HepG2 (cell line): ENCODE data around the gene KIRREL3. TPM values are rescaled to one million over a fixed set of nuclear protein-coding genes. Genes with fewer than 3 reads are reported as not detected.

Source experiments
- ATAC-seq: fragments of 200-7000 bp; cut with Tn5 transposase; 3 replicates; pipeline ENCODE4 v1.9.1; 2020; ENCODE audit warnings: mild to moderate bottlenecking, moderate library complexity
- BruUV-seq: library from RNA; stranded (reverse); fragments of 400-500 nt; replicated peaks from 2 replicates; lab custom pipeline; 2021; lab: Mats Ljungman, UMichigan
- CTCF ChIA-PET: fragments of 300-600 bp; formaldehyde crosslinking; extraction: SDS; loops from one replicate; lab custom pipeline; 2021; ENCODE audit warnings: low total read pairs, inconsistent platforms, low intra/inter-chr PET ratio; lab: Yijun Ruan, JAX
- POLR2A ChIA-PET: fragments of 350-600 bp; sonication (Branson Sonifier 250); formaldehyde crosslinking; loops from one replicate; lab custom pipeline; 2020; ENCODE audit warnings: antibody characterized with exemption, inconsistent platforms; lab: Yijun Ruan, JAX
- DNase-seq: peaks from one replicate; pipeline ENCODE4 v3.0.0-alpha.2; 2015; ENCODE audit warnings: low spot score
- FAIRE-seq: peaks from 3 replicates; lab custom pipeline; 2011; peaks lifted over from hg19 to GRCh38; lab: Jason Lieb, UNC
- H2AFZ ChIP-seq: one replicate; pipeline ENCODE4 v1.6.1; 2011; ENCODE audit warnings: low read length, inconsistent platforms
- H3K27ac ChIP-seq: fragments of 300-600 bp; 3 replicates; pipeline ENCODE4 v1.8.0; 2011; ENCODE audit warnings: mixed run types, mild to moderate bottlenecking, mixed read lengths, low read length, inconsistent platforms; ENCODE audit not compliant: insufficient read depth; ENCODE audit errors: extremely low read length
- H3K27me3 ChIP-seq, 2 experiments: fragments of 200-600 bp in 1 of 2; 2 replicates in 1 of 2; 3 replicates in 1 of 2; pipeline versions ENCODE4 v1.6.0 to v1.8.0; 2011; ENCODE audit warnings: low read length in 2 of 2, mild to moderate bottlenecking in 2 of 2, moderate library complexity in 2 of 2, inconsistent platforms in 1 of 2; ENCODE audit not compliant: insufficient read depth in 2 of 2, control insufficient read depth in 1 of 2
- H3K36me3 ChIP-seq, 2 experiments: fragments of 200-600 bp in 1 of 2; replicated peaks in 1 of 2; 2 replicates in 1 of 2; 3 replicates in 1 of 2; pipeline versions ENCODE4 v1.5.1 to v1.8.0; 2011; ENCODE audit warnings: low read length in 2 of 2, inconsistent platforms in 1 of 2; ENCODE audit not compliant: insufficient read depth in 2 of 2, control insufficient read depth in 1 of 2
- H3K4me1 ChIP-seq: 2 replicates; pipeline ENCODE4 v1.5.1; 2012; ENCODE audit warnings: low read length, inconsistent platforms; ENCODE audit not compliant: insufficient read depth
- H3K4me2 ChIP-seq: 2 replicates; pipeline ENCODE4 v1.6.0; 2011; ENCODE audit warnings: low read depth, low read length, inconsistent platforms
- H3K4me3 ChIP-seq, 3 experiments: fragments of 200-600 bp in 1 of 3; sonication (generic), shearing (Covaris generic) in 1 of 3; replicated peaks in 1 of 3; 2 replicates each; pipeline ENCODE4 v1.5.1; 2011 to 2016; ENCODE audit warnings: low read length in 3 of 3, inconsistent platforms in 2 of 3, low read depth in 2 of 3, mild to moderate bottlenecking in 2 of 3, control low read depth in 1 of 3, mixed read lengths in 1 of 3; ENCODE audit not compliant: insufficient read depth in 1 of 3
- H3K79me2 ChIP-seq: one replicate; pipeline ENCODE4 v1.6.1; 2011; ENCODE audit warnings: low read length, inconsistent platforms; ENCODE audit not compliant: insufficient read depth
- H3K9ac ChIP-seq: 2 replicates; pipeline ENCODE4 v1.6.0; 2011; ENCODE audit warnings: mild to moderate bottlenecking, low read depth, low read length, inconsistent platforms; ENCODE audit not compliant: insufficient read depth
- H3K9me3 ChIP-seq: 2 replicates; pipeline ENCODE4 v1.5.1; 2012; ENCODE audit warnings: mild to moderate bottlenecking, low read length
- H4K20me1 ChIP-seq: 2 replicates; pipeline ENCODE4 v1.6.0; 2011; ENCODE audit warnings: inconsistent platforms, mild to moderate bottlenecking, low read length, moderate library complexity; ENCODE audit not compliant: insufficient read depth
- ARNTL ChIP-seq: sonication (generic); formaldehyde crosslinking; IDR thresholded peaks from 2 replicates; pipeline ENCODE4 v1.4.0; 2020; ENCODE audit warnings: mild to moderate bottlenecking, missing genetic modification reagents
- BCL3 ChIP-seq: sonication (generic); formaldehyde crosslinking; IDR thresholded peaks from 2 replicates; pipeline ENCODE4 v1.5.1; 2020; ENCODE audit warnings: mild to moderate bottlenecking, missing genetic modification reagents, moderate library complexity
- HNF4A ChIP-seq: sonication (generic); formaldehyde crosslinking; IDR thresholded peaks from 2 replicates; pipeline ENCODE4 v1.4.0; 2020; ENCODE audit warnings: missing genetic modification reagents
- NFAT5 ChIP-seq: sonication (generic); formaldehyde crosslinking; IDR thresholded peaks from 2 replicates; pipeline ENCODE4 v1.4.0; 2020; ENCODE audit warnings: missing genetic modification reagents
- NFYC ChIP-seq: IDR thresholded peaks from 2 replicates; pipeline ENCODE4 v1.6.1; 2016; ENCODE audit warnings: missing genetic modification reagents, missing compliant biosample characterization
- PAF1 ChIP-seq: IDR thresholded peaks from 2 replicates; pipeline ENCODE4 v1.6.1; 2016; ENCODE audit warnings: missing genetic modification reagents, missing compliant biosample characterization
- RARG ChIP-seq: sonication (generic); formaldehyde crosslinking; IDR thresholded peaks from 2 replicates; pipeline ENCODE4 v1.4.0; 2020; ENCODE audit warnings: low read depth, mild to moderate bottlenecking, missing genetic modification reagents
- YY1 ChIP-seq: IDR thresholded peaks from 2 replicates; pipeline ENCODE4 v1.6.1; 2011; ENCODE audit warnings: low read length, low read depth, moderate library complexity, mild to moderate bottlenecking; ENCODE audit not compliant: insufficient read depth, insufficient replicate concordance
- ZBTB21 ChIP-seq: sonication (generic); formaldehyde crosslinking; IDR thresholded peaks from 2 replicates; pipeline ENCODE4 v1.4.0; 2020; ENCODE audit warnings: missing genetic modification reagents
- ZNF354B ChIP-seq: sonication (generic); formaldehyde crosslinking; IDR thresholded peaks from 2 replicates; pipeline ENCODE4 v1.8.0; 2022; ENCODE audit warnings: mild to moderate bottlenecking, missing genetic modification reagents
- ZNF552 ChIP-seq: sonication (generic); formaldehyde crosslinking; IDR thresholded peaks from 2 replicates; pipeline ENCODE4 v1.9.0; 2022; ENCODE audit warnings: missing genetic modification reagents, mild to moderate bottlenecking, borderline replicate concordance
- ZNF703 ChIP-seq: sonication (generic); formaldehyde crosslinking; IDR thresholded peaks from 2 replicates; pipeline ENCODE4 v1.5.1; 2020; ENCODE audit warnings: missing genetic modification reagents, mild to moderate bottlenecking, moderate library complexity, borderline replicate concordance
- ZNF841 ChIP-seq: sonication (generic); formaldehyde crosslinking; IDR thresholded peaks from 2 replicates; pipeline ENCODE4 v1.8.1; 2023; ENCODE audit warnings: missing genetic modification reagents, borderline replicate concordance
- WGBS: methylation state at CpG from one replicate; pipeline ENCODE4 v1.1.6; 2017; ENCODE audit warnings: low lambda C conversion rate; 5-methylcytosine and 5-hydroxymethylcytosine counted together
- in situ Hi-C: cut with HindIII; loops from 2 replicates; pipeline ENCODE4 v1.10.0; 2017; ENCODE audit warnings: low pct_unique_long_range_greater_than_20kb; ENCODE audit not compliant: extremely low pct_ligation_motif_present
- intact Hi-C: fragments of 100-400 bp; cut with micrococcal nuclease; formaldehyde crosslinking; loops from one replicate; pipeline ENCODE4 v1.10.0; 2022; ENCODE audit not compliant: unreplicated experiment
- polyA plus RNA-seq, 8 experiments: library from polyadenylated mRNA; depleted of rRNA in 3 of 8; stranded (reverse) in 7 of 8; unstranded in 1 of 8; fragments of >200 nt; fragmentation: Illumina TruSeq in 4 of 8; extraction: Trizol in 4 of 8; gene quantifications; 2 replicates each; pipeline versions ENCODE4 v1.2.1 to v1.2.3, GENCODE V29; 2011 to 2016; ENCODE audit warnings: low read depth in 4 of 8, missing spikeins in 1 of 8, mixed read lengths in 1 of 8; ENCODE audit not compliant: insufficient read depth in 1 of 8
- total RNA-seq, 5 experiments: library from RNA; depleted of rRNA; stranded (reverse); fragments of >200 nt; fragmentation: Illumina TruSeq; extraction: Trizol; gene quantifications; 2 replicates each; pipeline ENCODE4 v1.2.3, GENCODE V29; 2016; ENCODE audit warnings: low read depth in 1 of 5

Gene KIRREL3
- total and polyA plus RNA-seq, 2 of the 13 experiments (the other 11 are each of a cell fraction or from before 2014, with no cell fraction given) = not detected

- Histone ChIP-seq H3K27ac (no peak overlapping the region), H3K4me1 (no peaks in the 10 kb centered on the region), H3K79me2 (no peaks in the 10 kb centered on the region), H3K9me3 (no peaks in the 10 kb centered on the region), H2AFZ (no peak overlapping the region), H3K4me2 (no peak overlapping the region), H3K27me3 (no peaks in the 10 kb centered on the region), H3K36me3 (peaks cover 11 to 31% of the 10 kb centered on the region in 2 experiments; a peak in 4 of 5 replicates), H3K9ac (no peak overlapping the region), H3K4me3 (no peak overlapping the region), H4K20me1 (no peaks in the 10 kb centered on the region)
- ChIA-PET POLR2A (no interaction called here), CTCF (no interaction called here)
- 97% methylated on average over 14 of the region's 15 CpGs for WGBS
- ATAC-seq = no peak
- in situ Hi-C loops = no loop called here
- no peak for DNase-seq
- TF ChIP-seq NFYC (CRISPR knock-in tag) = no peak
- TF ChIP-seq BCL3 = no peak
- TF ChIP-seq ZBTB21 (CRISPR knock-in tag) = no peak
- TF ChIP-seq ZNF354B = no peak
- no peak for TF ChIP-seq PAF1 (CRISPR knock-in tag)
- TF ChIP-seq YY1 = no peak
- TF ChIP-seq ZNF841 (CRISPR knock-in tag) = no peak
- no peak for TF ChIP-seq RARG (CRISPR knock-in tag)
- TF ChIP-seq HNF4A (CRISPR knock-in tag) = no peak
- no peak for TF ChIP-seq NFAT5 (CRISPR knock-in tag)
- no peak for TF ChIP-seq ZNF552
- TF ChIP-seq ZNF703 (CRISPR knock-in tag) = no peak
- no peak for TF ChIP-seq ARNTL (CRISPR knock-in tag)
- intact Hi-C loops = no loop called here
- BruUV-seq = no TSS peak
- no peak for FAIRE-seq
Measured at GRCh38 chr11:126407682-126408288, 592.8 kb downstream of the KIRREL3 start.
